ENCODE results near the gene NONO.
"Not testable (repeated sequence)": the region's sequence is repeated elsewhere in the genome, so short reads cannot be mapped to it uniquely, and the experiment has no call there.

NONO gene, protein sequence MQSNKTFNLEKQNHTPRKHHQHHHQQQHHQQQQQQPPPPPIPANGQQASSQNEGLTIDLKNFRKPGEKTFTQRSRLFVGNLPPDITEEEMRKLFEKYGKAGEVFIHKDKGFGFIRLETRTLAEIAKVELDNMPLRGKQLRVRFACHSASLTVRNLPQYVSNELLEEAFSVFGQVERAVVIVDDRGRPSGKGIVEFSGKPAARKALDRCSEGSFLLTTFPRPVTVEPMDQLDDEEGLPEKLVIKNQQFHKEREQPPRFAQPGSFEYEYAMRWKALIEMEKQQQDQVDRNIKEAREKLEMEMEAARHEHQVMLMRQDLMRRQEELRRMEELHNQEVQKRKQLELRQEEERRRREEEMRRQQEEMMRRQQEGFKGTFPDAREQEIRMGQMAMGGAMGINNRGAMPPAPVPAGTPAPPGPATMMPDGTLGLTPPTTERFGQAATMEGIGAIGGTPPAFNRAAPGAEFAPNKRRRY

GRCh38 chrX:71283403-71284143 is at the start of gene NONO:
Gene NONO, plus strand, starts transcription at chrX:71283635. Its CDS starts 7,003 bp downstream, at chrX:71290638.
- DNase-seq = peak; percentile 98

DNA sequence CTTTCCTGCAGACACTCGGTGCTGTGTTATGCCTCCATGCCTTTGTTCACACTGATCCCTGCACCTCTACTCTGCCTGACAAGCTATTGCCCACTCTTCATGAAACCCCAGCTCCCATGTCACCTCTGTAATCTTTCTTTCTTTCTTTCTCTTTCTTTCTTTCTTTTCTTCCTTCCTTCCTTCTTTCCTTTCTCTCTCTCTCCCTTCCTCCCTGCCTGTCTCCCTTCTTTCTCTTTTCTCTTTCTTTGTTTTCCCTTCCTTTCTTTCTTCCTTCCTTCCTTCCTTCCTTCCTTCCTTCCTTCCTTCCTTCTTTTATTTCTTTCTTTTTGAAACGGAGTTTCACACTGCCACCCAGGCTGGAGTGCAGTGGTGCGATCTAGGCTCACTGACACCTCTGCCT is 48.0 kb upstream of the NONO start:
- DNase-seq = no peak

DNA sequence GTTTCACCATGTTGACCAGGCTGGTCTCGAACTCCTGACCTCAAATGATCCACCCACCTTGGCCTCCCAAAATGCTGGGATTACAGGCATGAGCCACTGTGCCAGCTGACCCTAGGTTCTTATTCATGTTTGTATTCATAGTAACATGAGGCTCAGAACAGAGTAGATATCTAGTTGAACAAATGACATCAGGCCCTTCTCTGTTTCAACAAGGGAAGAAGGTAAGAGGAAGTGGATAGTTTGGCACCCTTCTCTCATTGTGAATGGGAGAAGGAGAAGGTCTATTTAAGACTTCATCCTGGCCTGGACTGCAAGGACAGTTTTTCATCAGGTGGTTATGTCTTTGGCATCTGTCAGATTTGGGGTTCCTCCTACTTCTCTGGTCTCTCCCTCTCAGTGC is 46.6 kb upstream of the NONO start:
- no peak for DNase-seq

- DNase-seq = no peak
Observed at GRCh38 chrX:71239781-71240180, 43.7 kb upstream of the NONO start.

- no peak for DNase-seq
Observed at GRCh38 chrX:71241301-71241700, 42.1 kb upstream of the NONO start.

DNA sequence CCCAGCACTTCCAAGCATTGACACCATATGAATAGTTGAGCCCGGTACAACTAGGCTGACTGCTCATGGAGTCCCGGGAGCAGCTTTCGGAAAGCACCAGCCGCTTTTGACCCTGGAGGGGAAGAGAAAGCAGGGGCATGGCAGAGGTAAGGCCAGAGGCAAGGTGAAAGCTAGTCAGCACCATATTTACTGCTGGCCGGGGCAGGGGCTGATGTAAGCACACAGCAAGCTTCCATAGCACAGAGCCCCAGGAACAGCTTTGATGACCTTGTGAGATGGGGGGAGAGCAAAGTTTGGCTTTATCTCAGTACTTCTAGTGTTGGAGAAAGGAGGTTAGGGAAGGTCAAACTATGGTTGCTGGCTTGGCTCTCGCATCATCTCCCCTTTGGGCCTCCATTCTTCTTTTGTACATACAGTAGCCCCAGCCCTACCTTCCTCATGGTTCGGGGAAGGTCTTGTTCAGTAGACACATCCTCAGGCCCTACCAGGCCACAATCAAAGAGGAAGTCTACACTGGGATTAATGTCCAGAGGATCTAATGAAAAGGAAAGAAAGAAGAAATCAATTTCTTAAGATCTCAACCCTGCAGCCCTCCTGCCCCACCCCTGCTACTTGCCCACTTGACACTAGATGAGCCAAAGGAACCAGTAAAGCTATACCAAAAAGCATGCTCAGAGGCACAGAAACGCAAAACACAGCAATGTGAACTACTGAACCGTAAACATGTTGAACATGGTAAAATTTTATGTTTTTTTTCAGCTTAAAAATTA is 38.9 kb upstream of the NONO start:
- no peak for DNase-seq

- no peak for DNase-seq
Observed at GRCh38 chrX:71245159-71245558, 38.3 kb upstream of the NONO start.

DNA sequence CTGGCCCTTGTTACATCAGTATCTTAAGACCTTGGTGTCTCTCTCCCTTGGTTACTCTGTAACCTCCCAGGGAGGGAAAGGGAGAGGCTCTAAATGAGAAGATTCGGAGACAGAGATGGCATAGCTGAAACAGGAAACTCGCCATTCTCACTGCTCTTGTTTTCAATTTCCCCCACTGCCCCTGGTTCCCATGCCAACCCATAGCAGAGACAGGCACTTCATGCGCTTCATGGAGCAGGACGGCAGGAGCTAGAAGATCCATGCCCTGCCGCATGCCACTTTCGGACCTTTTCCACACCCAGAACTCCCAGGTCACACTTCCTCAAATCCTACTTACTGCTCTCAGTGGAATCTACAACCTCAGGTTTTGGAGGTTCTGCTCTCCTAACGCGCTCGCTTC is 32.6 kb upstream of the NONO start:
- no peak for DNase-seq

- no peak for DNase-seq
Observed at GRCh38 chrX:71251466-71251973, 31.9 kb upstream of the NONO start.

- no peak for DNase-seq
Observed at GRCh38 chrX:71252221-71252620, 31.2 kb upstream of the NONO start.

GRCh38 chrX:71253253-71254091 is 30.0 kb upstream of the NONO start:
- no peak for DNase-seq

DNA sequence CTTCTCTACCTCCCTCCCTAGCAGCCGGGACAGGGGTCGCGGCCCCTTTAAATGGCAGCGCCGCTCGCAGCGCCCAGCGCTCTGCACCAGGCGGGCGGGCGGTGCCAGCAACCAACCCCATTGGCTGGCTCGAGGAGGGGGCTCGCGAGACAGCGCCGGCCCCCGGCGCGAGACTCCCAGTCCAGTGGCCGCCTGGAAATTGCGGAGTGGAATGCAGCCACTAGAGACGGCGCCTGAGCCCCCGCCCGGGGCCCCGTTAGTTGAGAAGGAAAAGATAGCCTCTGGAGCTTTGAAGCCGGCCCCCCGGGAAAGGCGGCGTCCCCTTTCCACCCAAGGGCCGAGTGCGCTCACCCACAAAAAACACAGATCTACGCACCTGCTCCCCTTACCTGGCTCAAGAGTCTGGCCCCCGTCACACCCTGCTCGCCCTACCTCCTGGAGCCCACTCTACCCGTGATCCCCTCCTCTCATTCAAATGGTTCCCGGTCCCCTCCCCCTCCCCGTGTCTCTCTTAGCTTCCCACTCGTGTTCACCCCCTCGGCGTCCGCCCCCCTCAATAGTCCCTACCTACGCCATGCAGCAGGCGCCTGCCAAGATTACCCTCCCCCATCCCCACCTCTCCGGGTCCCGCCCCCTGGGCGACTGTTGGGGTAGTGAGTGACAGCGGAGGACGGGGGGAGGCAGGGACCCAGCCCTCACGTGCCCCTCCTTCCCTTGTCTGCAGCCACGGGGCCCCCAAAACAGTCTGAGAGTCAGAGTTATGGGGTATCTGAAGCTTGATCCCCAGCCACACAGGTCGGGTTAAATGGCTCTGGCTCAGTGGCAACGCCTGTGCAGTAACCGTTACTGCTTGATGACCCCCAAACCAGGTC is 29.1 kb upstream of the NONO start, which contains the start of gene ZMYM3:
ZMYM3 (minus strand) TSS at position 49 of the 872 bp plus-strand sequence. CDS start 885 bp downstream, outside the sequence.
- DNase-seq = peak; percentile 72

DNA sequence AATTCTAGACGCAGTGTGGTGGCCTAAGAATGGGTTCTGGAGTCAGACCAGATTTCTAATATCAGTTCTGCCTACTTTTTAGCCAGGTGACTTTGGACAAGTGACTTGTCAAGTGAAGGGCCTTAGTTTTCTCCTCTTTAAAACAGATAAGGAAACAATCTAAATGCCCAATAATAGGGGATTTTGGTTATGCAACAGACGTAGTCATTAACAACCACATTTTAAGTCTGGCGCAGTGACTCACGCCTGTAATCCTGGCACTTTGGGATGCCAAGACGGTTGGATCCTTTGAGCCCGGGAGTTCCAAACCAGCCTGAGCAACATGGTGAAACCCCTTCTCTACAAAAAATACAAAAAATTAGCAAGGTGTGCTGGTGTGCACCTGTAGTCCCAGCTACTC is 27.4 kb upstream of the NONO start:
- DNase-seq = no peak

DNA sequence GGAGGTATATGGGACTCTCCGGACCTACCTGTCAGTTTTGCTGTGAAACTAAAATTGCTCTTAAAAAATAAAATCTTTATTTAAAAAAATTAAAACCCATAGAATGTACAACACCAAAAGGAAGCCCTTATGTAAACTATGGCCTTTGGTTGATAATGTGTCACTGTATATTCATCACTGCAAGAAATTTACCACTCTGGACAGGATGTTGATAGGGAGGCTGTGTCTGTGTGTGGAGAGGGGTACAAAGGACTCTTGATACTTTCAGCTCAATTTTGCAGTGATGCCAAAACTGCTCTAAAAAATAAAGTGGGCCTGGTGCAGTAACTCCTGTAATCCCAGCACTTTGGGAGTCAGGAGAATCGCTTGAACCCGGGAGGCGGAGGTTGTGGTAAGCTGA is 26.6 kb upstream of the NONO start:
- DNase-seq = no peak

DNA sequence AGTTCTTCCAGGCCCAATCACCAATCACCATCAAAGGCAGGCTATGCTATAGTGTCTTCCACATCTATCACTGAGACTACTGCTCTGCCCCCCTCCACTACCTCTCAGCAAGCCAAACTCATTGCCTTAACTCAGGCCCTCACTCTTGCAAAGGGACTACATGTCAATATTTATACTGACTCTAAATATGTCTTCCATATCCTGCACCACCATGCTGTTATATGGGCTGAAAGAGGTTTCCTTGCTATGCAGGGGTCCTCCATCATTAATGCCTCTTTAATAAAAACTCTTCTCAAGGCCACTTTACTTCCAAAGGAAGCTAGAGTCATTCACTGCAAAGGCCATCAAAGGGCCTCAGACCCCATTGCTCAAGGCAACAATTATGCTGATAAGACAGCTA is 14.8 kb upstream of the NONO start:
- not testable (repeated sequence) for DNase-seq

DNA sequence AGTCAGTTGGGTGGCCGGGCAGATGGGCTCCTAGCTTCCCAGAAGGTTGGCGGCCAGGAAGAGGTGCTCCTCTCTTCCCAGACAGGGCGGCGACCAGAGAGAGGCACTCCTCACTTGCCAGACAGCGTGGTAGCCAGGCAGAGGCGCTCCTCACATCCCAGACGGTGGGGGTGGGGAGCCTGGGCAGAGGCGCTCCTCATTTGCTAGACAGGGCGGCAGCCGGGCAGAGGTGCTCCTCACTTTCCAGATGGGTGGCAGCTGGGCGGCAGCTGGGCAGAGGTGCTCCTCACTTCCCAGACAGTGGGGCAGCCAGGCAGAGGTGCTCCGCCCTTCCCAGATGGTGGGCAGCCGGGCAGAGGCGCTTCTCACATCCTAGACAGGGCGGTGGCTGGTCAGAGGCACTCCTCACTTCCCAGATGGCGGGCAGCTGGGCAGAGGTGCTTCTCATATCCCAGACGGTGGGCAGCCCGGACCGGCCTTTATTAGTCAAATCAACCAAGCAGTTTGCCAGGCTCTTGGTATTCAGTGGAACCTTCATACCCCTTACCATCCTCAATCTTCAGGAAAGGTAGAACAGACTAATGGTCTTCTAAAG is 13.5 kb upstream of the NONO start:
- DNase-seq = no peak

- DNase-seq = not testable (repeated sequence)
Observed at GRCh38 chrX:71272313-71272712, 11.1 kb upstream of the NONO start.

DNA sequence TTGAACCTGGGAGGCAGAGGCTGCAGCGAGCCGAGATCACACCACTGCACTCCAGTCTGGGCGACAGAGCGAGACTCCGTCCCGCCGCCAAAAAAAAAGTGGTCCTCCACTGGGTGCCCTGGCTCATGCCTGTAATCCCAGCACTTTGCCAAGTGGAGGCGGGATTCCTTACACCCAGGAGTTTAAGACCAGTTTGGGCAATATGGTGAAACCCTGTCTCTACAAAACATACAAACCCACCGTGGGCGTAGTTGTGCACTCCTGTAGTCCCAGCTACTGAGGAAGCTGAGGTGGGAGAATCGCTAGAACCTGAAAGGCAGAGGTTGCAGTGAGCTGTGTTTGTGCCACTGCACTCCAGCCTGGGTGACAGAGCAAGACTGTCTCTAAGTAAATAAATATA is 2.1 kb upstream of the NONO start:
- not testable (repeated sequence) for DNase-seq

DNA sequence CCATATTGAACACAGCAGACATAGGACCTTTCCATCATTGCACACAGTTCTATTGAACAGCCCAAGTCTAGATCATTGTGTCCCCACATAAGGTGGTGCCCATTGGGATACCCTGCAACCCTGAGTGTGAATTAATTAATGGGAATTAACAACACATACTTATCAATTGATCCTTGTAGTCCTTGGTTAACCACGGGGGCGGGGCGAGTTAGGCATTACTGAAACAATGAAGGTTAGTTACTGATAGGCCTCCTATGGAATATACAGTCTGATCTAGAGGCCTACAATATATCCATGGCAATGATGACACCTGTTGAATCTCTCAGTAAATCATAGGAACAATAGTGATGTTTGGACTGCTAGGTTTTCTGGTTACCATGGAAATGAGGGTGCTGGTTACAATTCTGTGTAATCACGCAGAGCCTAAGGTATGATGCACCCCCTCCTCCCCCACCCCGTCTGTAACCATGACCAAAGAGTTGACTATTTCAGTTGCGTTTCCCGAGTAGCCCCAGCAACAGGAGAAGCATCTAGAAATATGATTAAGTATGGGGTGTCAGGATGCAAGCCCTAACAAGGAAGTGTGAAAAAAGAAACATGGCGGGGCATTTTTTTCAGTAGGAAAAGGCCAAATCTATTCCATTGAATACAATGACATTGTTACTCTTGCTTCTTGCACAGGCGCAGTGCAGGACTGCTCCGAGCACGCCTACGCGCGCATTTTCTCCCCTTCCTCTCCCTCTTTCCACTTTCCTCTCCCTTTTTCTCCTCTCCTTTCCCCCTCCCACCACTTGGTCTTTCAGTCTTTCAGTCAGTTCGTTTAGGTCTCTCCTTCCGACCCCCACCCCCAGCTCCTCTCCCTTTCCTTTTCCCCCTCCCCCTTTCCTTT is 677 bp upstream of the NONO start:
- no peak for DNase-seq

GRCh38 chrX:71285929-71286328 is 2.5 kb downstream of the NONO start:
- DNase-seq = no peak

All from NCI-H446 treated with DMSO at 0.1 percent for 48 hours (cell line).